Measurements from ENCODE around the gene AWAT1.
"Not testable (repeated sequence)": the region's sequence is repeated elsewhere in the genome, so short reads cannot be mapped to it uniquely, and the experiment has no call there.

AWAT1 gene

DNA sequence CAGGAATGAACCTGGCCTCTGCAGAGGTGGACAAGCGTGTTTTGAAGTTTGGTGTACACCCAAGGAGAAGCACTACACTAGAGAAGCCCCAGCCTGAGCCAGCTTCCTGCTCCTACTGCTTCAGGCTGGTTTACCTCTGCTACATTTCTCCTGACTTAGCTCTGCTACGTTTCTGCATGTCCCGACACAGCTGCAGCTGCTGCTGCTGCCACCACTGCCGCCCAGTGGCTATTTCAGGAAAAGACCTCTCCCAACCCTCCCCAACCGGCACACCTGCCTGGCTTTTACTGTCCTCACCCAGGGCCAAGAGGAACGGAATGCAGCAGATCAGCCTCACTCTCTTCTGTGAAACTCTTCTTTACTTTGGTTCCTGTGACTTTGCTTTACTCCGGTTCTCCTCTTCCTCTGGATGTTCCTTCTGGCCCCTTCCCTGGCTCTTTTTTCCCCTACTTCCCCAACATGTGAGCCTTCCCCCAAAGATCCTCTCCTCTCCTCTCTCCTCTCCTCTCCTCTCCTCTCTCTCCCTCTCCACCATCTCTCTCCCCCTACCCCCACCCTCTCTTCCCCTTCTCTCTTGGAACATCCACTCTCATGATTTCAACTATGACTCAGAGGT is 28.6 kb downstream of the AWAT1 start:
- peak; percentile 38 for DNase-seq (ENCODE audit: low spot score)
- TF ChIP-seq, protein P1, sequence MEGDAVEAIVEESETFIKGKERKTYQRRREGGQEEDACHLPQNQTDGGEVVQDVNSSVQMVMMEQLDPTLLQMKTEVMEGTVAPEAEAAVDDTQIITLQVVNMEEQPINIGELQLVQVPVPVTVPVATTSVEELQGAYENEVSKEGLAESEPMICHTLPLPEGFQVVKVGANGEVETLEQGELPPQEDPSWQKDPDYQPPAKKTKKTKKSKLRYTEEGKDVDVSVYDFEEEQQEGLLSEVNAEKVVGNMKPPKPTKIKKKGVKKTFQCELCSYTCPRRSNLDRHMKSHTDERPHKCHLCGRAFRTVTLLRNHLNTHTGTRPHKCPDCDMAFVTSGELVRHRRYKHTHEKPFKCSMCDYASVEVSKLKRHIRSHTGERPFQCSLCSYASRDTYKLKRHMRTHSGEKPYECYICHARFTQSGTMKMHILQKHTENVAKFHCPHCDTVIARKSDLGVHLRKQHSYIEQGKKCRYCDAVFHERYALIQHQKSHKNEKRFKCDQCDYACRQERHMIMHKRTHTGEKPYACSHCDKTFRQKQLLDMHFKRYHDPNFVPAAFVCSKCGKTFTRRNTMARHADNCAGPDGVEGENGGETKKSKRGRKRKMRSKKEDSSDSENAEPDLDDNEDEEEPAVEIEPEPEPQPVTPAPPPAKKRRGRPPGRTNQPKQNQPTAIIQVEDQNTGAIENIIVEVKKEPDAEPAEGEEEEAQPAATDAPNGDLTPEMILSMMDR (IDR thresholded peaks at IDR 0.05; ENCODE audit: extremely low read depth, missing control alignments), result peak; percentile 38

DNA sequence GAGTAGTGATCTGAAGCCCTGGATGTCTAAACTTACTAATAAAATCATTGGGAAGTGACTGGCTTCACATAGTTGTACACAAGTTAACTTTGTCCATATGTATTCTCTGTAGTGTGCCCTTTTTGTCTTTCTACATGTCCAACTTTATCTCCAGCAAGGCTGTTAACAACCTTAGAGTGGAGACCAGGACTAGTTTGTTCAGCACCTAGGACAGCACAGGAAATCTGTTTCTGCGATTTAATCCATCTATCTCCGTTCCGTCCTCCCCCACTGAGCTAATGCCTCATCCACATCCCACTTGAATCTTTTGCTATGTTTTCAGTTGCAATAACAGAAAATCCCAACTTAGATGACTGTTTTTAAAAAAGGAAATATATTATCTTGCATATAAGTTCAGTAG is 30.3 kb downstream of the AWAT1 start:
- TF ChIP-seq, protein P1 (IDR thresholded peaks at IDR 0.05; ENCODE audit: extremely low read depth, missing control alignments), result no peak
- no peak for DNase-seq (ENCODE audit: low spot score)

DNA sequence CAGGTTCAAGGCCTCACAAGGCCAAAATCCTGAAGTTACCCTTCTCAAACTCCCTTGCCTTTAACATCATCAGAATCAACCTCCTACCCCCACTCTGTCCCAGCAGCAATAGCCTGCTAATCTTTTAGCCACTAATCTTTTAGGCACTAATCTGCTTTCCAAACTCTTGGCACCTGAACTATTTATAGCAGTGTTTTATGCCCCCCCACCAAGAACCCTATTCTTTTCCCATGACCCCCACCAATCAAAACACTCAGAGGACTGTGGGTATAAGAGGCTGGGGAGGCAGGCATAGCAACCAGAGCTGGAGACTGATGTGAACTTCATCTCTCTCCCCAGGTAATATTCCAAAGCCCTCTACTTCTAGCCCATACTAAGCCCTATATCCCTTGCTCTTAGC is 33.6 kb downstream of the AWAT1 start, which contains the start of gene ARR3:
Gene ARR3 (plus strand): TSS at position 301 of the 400 bp plus-strand sequence. CDS start 1,052 bp downstream, outside the sequence.
- DNase-seq (ENCODE audit: low spot score), result no peak
- TF ChIP-seq, protein P1 (IDR thresholded peaks at IDR 0.05; ENCODE audit: extremely low read depth, missing control alignments), result no peak

DNA sequence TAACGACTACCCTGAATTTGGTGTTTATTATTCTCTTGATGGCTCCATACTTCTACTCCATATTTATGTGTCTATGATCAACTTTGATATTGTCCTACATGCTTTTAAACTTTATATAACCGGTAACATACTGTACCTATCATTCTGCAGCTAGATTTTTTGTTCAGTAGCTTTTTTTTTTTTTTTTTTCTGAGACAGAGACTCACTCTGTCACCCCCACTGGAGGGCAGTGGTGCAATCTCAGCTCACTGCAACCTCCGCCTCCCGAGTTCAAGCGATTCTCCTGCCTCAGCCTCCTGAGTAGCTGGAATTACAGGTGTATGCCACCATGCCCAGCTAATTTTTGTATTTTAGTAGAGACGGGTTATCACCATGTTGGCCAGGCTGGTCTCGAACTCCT is 39.6 kb downstream of the AWAT1 start:
- not testable (repeated sequence) for DNase-seq (ENCODE audit: low spot score)

DNA sequence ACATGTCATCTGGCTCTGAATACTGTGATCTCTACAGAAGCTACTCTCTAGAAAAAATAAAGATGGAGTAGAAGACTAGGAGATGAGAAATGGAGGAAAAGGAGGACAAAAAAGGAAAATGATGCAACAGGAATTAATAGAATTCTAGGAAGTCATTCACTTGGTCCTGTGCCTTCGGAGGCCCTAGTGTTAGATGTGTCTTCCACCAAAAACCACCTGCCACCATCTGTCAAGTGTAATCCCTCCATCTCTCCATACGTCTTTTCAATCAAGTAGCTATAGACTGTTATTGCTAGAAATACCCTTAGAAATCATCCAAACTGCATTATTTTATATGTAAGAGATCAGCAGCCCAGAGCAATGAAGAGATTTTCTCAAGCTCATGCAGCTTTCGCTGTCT is 44.6 kb downstream of the AWAT1 start:
- no peak for DNase-seq (ENCODE audit: low spot score)
- TF ChIP-seq, protein P1 (IDR thresholded peaks at IDR 0.05; ENCODE audit: extremely low read depth, missing control alignments), result no peak

DNA sequence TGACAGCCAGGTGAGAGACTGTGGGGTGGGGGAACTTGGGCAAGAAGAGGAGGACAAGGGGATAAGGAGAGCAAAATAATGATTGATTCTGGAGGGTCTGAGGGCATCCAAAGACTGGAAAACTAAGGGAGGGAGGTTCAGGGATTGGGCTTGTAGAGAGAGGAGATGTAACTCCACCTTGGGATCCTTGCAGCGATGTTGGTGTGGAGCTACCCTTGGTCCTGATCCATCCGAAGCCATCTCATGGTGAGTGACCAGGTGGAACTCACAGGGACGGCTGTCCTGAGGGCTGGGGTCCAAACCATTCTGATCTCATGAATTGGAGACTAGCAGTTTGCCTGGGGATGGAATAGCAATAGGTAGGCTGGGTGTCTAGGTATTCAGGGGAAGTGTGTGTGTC is 46.1 kb downstream of the AWAT1 start:
- TF ChIP-seq, protein P1 (IDR thresholded peaks at IDR 0.05; ENCODE audit: extremely low read depth, missing control alignments), result no peak
- no peak for DNase-seq (ENCODE audit: low spot score)

DNA sequence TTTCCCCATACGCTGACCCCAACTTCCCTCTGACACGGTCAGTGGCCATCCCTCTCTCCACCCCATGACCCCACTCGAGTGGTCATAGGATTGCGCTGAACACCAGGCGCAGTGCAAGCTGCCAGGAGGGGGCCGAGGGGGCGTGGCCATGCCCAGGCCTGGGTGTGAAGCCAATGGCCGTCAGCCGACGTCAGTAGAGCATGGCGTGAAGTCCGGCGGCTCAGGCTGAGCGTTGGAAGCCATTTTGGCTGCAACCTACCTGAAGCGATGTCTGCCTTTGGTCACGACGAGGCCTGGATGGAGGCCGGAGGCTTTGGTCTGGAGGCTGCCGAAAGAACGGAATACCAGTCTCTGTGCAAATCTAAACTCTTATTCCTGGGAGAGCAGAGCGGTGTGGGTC is 47.5 kb downstream of the AWAT1 start, which contains the start of gene RAB41:
Gene RAB41 (plus strand): TSS at position 222 of the 400 bp plus-strand sequence. CDS start 46 bp downstream, at position 268.
- TF ChIP-seq, protein P1 (IDR thresholded peaks at IDR 0.05; ENCODE audit: extremely low read depth, missing control alignments), result no peak
- no peak for DNase-seq (ENCODE audit: low spot score)

Data from GM20000 (cell line).